VCaP (cell line): ENCODE measurements around the gene GLIS2.
A peak's percentile ranks its signal among the peaks of the same experiment; 100 is the strongest.

Experiments
- H3K27ac ChIP-seq: fragments of 450-650 bp; 2 replicates; pipeline ENCODE4 v1.5.1; 2017
- TF ChIP-seq, protein P1 (sequence below): fragments of 450-650 bp; conservative IDR thresholded peaks from 2 replicates; pipeline ENCODE4 v1.5.1; 2017; ENCODE audit warnings: mild to moderate bottlenecking, moderate library complexity

GLIS2 gene

DNA sequence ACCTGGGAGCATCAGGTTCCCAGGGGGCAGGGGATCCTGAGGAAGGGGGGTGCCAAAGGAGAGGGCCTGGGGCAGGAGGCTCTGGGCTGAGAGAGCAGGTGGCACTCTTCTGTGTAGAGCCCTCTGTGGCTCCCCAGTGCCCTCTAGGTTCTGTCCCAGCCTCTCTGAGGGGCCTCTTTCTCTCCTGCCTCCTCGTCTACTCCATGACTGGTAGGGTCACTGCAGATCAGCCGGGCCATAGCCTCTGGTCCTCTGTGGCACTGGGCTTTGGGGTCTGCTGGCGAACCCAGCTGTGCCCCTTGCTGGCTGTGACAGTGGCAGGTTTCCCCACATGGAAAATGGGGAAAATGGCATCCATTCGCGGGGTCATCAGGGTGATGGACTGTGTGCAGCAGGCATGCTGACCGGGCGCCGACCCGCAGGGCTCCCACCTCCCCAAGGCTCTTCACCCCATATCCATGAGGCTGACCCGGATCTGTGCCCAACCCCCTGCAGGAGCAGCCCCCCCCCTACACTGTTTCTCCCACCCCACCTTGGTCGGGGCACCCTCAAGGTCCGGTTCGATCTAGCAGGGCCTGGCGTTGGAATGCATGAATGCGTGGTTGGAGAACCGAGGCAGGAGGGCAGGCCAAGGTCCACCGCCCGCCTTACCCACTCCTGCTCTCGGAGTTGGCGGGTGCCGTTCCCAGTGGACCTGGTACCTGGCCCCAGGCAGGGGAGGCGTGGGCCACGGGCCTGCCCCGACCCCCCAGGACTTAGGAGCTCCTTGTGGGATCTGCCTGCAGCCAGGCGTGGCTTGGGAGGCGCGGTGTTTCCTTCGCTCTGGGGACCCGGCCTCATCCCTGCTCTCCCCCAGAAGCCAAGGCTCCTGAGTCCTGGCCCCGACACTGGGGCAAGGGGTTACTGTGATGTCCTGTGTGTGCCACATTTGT is 6.5 kb downstream of the GLIS2 start:
- H3K27ac ChIP-seq, result no peak overlapping the region
- TF ChIP-seq, protein P1, sequence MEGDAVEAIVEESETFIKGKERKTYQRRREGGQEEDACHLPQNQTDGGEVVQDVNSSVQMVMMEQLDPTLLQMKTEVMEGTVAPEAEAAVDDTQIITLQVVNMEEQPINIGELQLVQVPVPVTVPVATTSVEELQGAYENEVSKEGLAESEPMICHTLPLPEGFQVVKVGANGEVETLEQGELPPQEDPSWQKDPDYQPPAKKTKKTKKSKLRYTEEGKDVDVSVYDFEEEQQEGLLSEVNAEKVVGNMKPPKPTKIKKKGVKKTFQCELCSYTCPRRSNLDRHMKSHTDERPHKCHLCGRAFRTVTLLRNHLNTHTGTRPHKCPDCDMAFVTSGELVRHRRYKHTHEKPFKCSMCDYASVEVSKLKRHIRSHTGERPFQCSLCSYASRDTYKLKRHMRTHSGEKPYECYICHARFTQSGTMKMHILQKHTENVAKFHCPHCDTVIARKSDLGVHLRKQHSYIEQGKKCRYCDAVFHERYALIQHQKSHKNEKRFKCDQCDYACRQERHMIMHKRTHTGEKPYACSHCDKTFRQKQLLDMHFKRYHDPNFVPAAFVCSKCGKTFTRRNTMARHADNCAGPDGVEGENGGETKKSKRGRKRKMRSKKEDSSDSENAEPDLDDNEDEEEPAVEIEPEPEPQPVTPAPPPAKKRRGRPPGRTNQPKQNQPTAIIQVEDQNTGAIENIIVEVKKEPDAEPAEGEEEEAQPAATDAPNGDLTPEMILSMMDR, result no peak

GRCh38 chr16:4323071-4323844 is 7.4 kb downstream of the GLIS2 start:
- no peak overlapping the region for H3K27ac ChIP-seq
- TF ChIP-seq, protein P1, result no peak

DNA sequence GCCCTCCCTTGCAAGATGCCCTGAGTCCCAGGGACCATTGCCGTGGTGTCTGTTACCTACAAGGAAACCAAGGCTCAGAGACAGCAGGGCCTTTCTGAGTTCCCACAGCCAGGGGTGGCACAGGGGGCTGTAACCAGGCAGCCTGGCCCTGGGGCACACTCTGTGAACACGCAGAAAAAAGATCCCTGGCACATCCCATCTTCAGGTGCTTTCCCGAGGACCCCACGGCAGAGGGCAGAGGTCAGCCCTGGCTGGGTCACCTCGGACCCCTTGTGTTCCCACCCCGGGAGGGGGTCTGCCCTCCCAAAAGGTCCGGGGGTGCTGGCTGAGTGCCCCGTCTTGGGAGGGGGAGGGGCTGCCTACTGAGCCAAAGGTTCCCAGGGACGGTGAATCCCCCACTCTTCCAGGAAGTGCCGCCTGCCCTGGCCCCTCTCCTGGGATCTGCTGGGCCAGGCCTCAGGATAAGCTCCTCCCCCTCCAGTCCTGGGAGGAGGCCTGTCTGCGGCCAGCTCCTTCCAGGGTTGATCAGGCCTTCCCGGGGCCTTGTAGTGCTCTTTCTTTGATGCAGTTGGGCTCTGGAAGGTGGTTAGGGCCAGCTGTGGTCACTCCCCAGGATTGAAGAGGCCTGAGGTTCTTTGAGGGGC is 8.1 kb downstream of the GLIS2 start:
- no peak overlapping the region for H3K27ac ChIP-seq
- TF ChIP-seq, protein P1, result no peak

DNA sequence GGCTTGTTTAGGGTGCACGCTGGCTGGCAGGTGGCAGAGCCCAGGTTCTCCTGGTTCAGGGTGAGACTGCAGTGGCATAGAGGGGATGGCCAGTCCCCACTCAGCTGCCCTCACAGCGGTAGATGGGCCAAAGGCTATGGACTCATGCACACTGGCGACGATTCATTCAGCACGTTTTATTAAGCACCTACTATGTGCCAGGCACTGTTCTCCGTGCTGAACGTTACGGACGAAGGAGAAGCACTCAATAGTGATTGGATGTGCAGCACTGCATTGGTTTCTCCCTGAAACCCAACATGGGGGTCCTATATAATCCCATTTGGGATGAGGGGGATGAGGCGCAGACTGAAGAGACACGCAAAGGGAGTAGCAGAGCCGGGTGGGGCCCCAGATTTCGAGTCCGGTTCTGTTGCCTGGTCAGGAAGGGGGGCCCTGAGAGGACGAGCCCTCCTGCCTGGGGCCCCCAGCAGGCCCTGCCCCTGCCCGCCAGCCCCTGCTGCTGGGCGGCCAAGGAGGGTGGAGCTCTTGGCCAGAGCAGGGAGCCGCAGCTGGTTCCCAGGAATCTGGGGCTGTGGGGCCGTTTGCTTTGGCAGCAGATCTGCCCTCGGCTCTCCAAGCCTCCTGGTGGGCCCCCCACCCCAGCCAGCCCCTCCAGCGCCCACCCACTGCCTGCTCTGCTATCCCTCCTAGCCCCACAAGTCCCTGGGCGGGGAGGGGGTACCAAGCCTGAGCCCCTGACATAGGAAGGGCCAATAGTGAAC is 8.8 kb downstream of the GLIS2 start:
- TF ChIP-seq, protein P1, result no peak
- no peak overlapping the region for H3K27ac ChIP-seq

GRCh38 chr16:4325253-4325758 is 9.4 kb downstream of the GLIS2 start:
- TF ChIP-seq, protein P1, result no peak
- H3K27ac ChIP-seq, result no peak overlapping the region

GRCh38 chr16:4327386-4328045 is 11.6 kb downstream of the GLIS2 start:
- H3K27ac ChIP-seq, result peak overlapping the region; percentile 58; the same call in 1 of the 2 replicates
- TF ChIP-seq, protein P1, result no peak
